OCI-LY7 (cell line): ENCODE measurements around the gene CPNE2.

Experiments
- EZH2phosphoT487 ChIP-seq: fragments of 200-600 bp; sonication (generic); IDR thresholded peaks from 2 replicates; pipeline ENCODE4 v1.6.1; 2018; ENCODE audit warnings: low read depth, borderline replicate concordance, mild to moderate bottlenecking, mixed run types, antibody characterized with exemption, low read length, moderate library complexity, mixed read lengths
- TF ChIP-seq, protein P1 (sequence below): fragments of 200-600 bp; sonication (generic); conservative IDR thresholded peaks from 2 replicates; pipeline ENCODE4 v1.5.1; 2014; ENCODE audit warnings: mild to moderate bottlenecking, antibody characterized with exemption, low read length, moderate library complexity, mixed read lengths

DNA sequence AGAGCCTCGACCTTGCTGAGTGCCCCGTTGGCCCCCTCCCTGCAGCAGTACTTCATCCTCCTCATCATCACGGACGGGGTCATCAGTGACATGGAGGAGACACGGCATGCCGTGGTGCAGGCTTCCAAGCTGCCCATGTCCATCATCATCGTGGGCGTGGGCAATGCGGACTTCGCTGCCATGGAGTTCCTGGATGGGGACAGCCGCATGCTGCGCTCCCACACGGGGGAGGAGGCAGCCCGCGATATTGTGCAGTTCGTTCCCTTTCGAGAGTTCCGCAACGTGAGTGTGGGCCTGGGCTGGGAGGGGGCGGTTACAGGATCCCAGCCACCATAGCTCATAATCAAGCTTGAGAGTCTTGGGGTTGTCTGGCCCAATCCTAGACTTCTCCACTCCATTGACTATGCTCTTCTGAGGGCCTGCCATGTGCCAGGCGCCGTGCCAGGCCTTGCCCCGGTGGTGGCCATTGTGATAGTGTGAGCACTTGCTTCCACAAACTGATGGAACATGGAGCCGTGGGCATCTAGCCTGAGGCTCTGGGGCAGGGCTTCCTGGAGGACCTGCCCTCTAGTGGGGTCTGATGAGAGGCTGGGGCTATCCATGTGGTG, 53.8 kb downstream of the CPNE2 start:
- TF ChIP-seq, protein P1, sequence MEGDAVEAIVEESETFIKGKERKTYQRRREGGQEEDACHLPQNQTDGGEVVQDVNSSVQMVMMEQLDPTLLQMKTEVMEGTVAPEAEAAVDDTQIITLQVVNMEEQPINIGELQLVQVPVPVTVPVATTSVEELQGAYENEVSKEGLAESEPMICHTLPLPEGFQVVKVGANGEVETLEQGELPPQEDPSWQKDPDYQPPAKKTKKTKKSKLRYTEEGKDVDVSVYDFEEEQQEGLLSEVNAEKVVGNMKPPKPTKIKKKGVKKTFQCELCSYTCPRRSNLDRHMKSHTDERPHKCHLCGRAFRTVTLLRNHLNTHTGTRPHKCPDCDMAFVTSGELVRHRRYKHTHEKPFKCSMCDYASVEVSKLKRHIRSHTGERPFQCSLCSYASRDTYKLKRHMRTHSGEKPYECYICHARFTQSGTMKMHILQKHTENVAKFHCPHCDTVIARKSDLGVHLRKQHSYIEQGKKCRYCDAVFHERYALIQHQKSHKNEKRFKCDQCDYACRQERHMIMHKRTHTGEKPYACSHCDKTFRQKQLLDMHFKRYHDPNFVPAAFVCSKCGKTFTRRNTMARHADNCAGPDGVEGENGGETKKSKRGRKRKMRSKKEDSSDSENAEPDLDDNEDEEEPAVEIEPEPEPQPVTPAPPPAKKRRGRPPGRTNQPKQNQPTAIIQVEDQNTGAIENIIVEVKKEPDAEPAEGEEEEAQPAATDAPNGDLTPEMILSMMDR, result no peak
- TF ChIP-seq EZH2phosphoT487, result no peak
